A549 (cell line): ENCODE measurements around the gene CDADC1. TPM values are rescaled to one million over a fixed set of nuclear protein-coding genes. Genes with fewer than 3 reads are reported as not detected.

Source experiments
- ATAC-seq, 2 experiments: fragments of 200-7000 bp in 1 of 2; fragments of >200 bp in 1 of 2; cut with Nextera tagmentation in 1 of 2; cut with Tn5 transposase in 1 of 2; 3 replicates each; pipeline versions ENCODE4 v1.8.0 to v1.9.1; 2018 to 2020; ENCODE audit warnings: mild to moderate bottlenecking in 1 of 2, moderate library complexity in 1 of 2
- CTCF ChIA-PET: fragments of 300-600 bp; sonication (Branson Sonifier 250); formaldehyde crosslinking; extraction: SDS; loops from one replicate; lab custom pipeline; 2021; ENCODE audit warnings: antibody characterized with exemption, inconsistent platforms; lab: Yijun Ruan, JAX
- POLR2A ChIA-PET: fragments of 350-600 bp; formaldehyde crosslinking; extraction: SDS; loops from one replicate; lab custom pipeline; 2021; ENCODE audit warnings: antibody characterized with exemption, inconsistent platforms; lab: Yijun Ruan, JAX
- DNase-seq, 2 experiments: peaks; one replicate each; pipeline versions ENCODE4 v3.0.0 to v3.0.0-alpha.2; 2011 to 2016; ENCODE audit warnings: low read depth in 1 of 2, low spot score in 1 of 2
- FAIRE-seq: peaks from 2 replicates; lab custom pipeline; 2011; peaks lifted over from hg19 to GRCh38; lab: Jason Lieb, UNC
- H3K27ac ChIP-seq, 2 experiments: fragments of >200 bp; sonication (Bioruptor Twin); formaldehyde crosslinking; 3 replicates each; pipeline ENCODE4 v1.5.1; 2016 to 2017
- H3K4me1 ChIP-seq: fragments of >200 bp; sonication (Bioruptor Twin); formaldehyde crosslinking; 3 replicates; pipeline ENCODE4 v1.6.1; 2016
- H3K4me2 ChIP-seq: fragments of >200 bp; sonication (Bioruptor Twin); formaldehyde crosslinking; 3 replicates; pipeline ENCODE4 v1.6.1; 2016
- H3K4me3 ChIP-seq: fragments of >200 bp; sonication (Bioruptor Twin); formaldehyde crosslinking; 3 replicates; pipeline ENCODE4 v1.5.1; 2016
- H3K9me3 ChIP-seq: fragments of >200 bp; sonication (Bioruptor Twin); formaldehyde crosslinking; 3 replicates; pipeline ENCODE4 v1.6.1; 2016
- ATOH8 ChIP-seq: fragments of 250-450 bp; sonication (Bioruptor Pico); IDR thresholded peaks from 2 replicates; pipeline ENCODE4 v1.5.0; 2020; ENCODE audit warnings: low read depth, mild to moderate bottlenecking, moderate library complexity
- BCL3 ChIP-seq: fragments of >200 bp; sonication (Bioruptor Twin); formaldehyde crosslinking; IDR thresholded peaks from 3 replicates; pipeline ENCODE4 v1.6.1; 2016
- CHD4 ChIP-seq: fragments of 200-600 bp; sonication (generic); IDR thresholded peaks from 2 replicates; pipeline ENCODE4 v1.6.1; 2016; ENCODE audit warnings: antibody characterized with exemption, mild to moderate bottlenecking, borderline replicate concordance
- CTCF ChIP-seq: fragments of >200 bp; sonication (Bioruptor Twin); formaldehyde crosslinking; IDR thresholded peaks from 3 replicates; pipeline ENCODE4 v1.5.1; 2016
- EHF ChIP-seq: fragments of 250-450 bp; sonication (Bioruptor Pico); IDR thresholded peaks from 2 replicates; pipeline ENCODE4 v1.5.0; 2020; ENCODE audit warnings: mild to moderate bottlenecking
- ELK1 ChIP-seq: fragments of 150-350 bp; IDR thresholded peaks from 2 replicates; pipeline ENCODE4 v1.6.1; 2014; ENCODE audit warnings: low read depth, mild to moderate bottlenecking, low read length
- FOSB ChIP-seq: fragments of 250-450 bp; sonication (Bioruptor Pico); IDR thresholded peaks from 2 replicates; pipeline ENCODE4 v1.5.0; 2020; ENCODE audit warnings: mild to moderate bottlenecking, moderate library complexity
- FOSL2 ChIP-seq, 2 experiments: fragments of 450-650 bp in 1 of 2; fragments of >200 bp in 1 of 2; sonication (Bioruptor Twin) in 1 of 2; formaldehyde crosslinking; IDR thresholded peaks; 2 replicates each; pipeline versions ENCODE4 v1.5.0 to v1.6.1; 2016 to 2020; ENCODE audit warnings: mild to moderate bottlenecking in 1 of 2, moderate library complexity in 1 of 2
- GATA3 ChIP-seq: IDR thresholded peaks from 2 replicates; pipeline ENCODE4 v1.6.1; 2012; ENCODE audit warnings: borderline replicate concordance
- HEYL ChIP-seq: fragments of 250-450 bp; sonication (Bioruptor Pico); IDR thresholded peaks from 2 replicates; pipeline ENCODE4 v1.8.0; 2021; ENCODE audit warnings: mild to moderate bottlenecking, moderate library complexity
- HMGXB4 ChIP-seq: fragments of 250-450 bp; sonication (Bioruptor Pico); IDR thresholded peaks from 2 replicates; pipeline ENCODE4 v1.5.0; 2021; ENCODE audit warnings: mild to moderate bottlenecking, moderate library complexity, borderline replicate concordance
- HOXA7 ChIP-seq: fragments of 250-450 bp; sonication (Bioruptor Pico); IDR thresholded peaks from 2 replicates; pipeline ENCODE4 v1.5.0; 2020; ENCODE audit warnings: mild to moderate bottlenecking, moderate library complexity
- KDM5A ChIP-seq: fragments of 200-600 bp; sonication (generic); IDR thresholded peaks from 2 replicates; pipeline ENCODE4 v1.6.1; 2016; ENCODE audit warnings: antibody characterized with exemption, mild to moderate bottlenecking
- MAZ ChIP-seq: fragments of 150-350 bp; IDR thresholded peaks from 2 replicates; pipeline ENCODE4 v1.6.1; 2014; ENCODE audit warnings: antibody characterized with exemption, low read depth, low read length, borderline replicate concordance
- NFE2L2 ChIP-seq: fragments of 150-350 bp; conservative IDR thresholded peaks from 2 replicates; pipeline ENCODE4 v1.6.1; 2014; ENCODE audit warnings: low read length
- NR3C1 ChIP-seq: fragments of >200 bp; sonication (Bioruptor Twin); formaldehyde crosslinking; IDR thresholded peaks from 3 replicates; pipeline ENCODE4 v1.6.1; 2017
- PBX3 ChIP-seq: IDR thresholded peaks from 2 replicates; pipeline ENCODE4 v1.6.1; 2012
- POLR2AphosphoS2 ChIP-seq: conservative IDR thresholded peaks from 2 replicates; pipeline ENCODE4 v1.6.1; 2012; ENCODE audit warnings: low read length, improper control_type of control experiment, inconsistent platforms
- RAD21 ChIP-seq, 2 experiments: fragments of >200 bp in 1 of 2; sonication (Bioruptor Twin) in 1 of 2; formaldehyde crosslinking in 1 of 2; IDR thresholded peaks in 1 of 2; conservative IDR thresholded peaks in 1 of 2; 2 replicates in 1 of 2; 3 replicates in 1 of 2; pipeline ENCODE4 v1.6.1; 2012 to 2018; ENCODE audit warnings: inconsistent platforms in 1 of 2
- RARB ChIP-seq: fragments of 250-450 bp; sonication (Bioruptor Pico); IDR thresholded peaks from 2 replicates; pipeline ENCODE4 v1.8.0; 2021; ENCODE audit warnings: mild to moderate bottlenecking, moderate library complexity
- RFX5 ChIP-seq: fragments of 450-650 bp; IDR thresholded peaks from 2 replicates; pipeline ENCODE4 v1.7.1; 2014; ENCODE audit warnings: antibody characterized with exemption, mild to moderate bottlenecking, moderate library complexity
- SMC3 ChIP-seq: fragments of >200 bp; sonication (Bioruptor Twin); formaldehyde crosslinking; IDR thresholded peaks from 3 replicates; pipeline ENCODE4 v1.6.1; 2018; ENCODE audit warnings: inconsistent platforms
- TFCP2L1 ChIP-seq: fragments of 250-450 bp; sonication (Bioruptor Pico); IDR thresholded peaks from 2 replicates; pipeline ENCODE4 v1.5.0; 2021; ENCODE audit warnings: mild to moderate bottlenecking
- ZFP36 ChIP-seq: fragments of 450-650 bp; IDR thresholded peaks from 2 replicates; pipeline ENCODE4 v1.6.1; 2014; ENCODE audit warnings: borderline replicate concordance; ENCODE audit not compliant: partially characterized antibody
- ZNF302 ChIP-seq: fragments of 250-450 bp; sonication (Bioruptor Pico); IDR thresholded peaks from 2 replicates; pipeline ENCODE4 v1.9.0; 2021; ENCODE audit warnings: inconsistent platforms, mild to moderate bottlenecking, moderate library complexity
- ZSCAN20 ChIP-seq: fragments of 250-450 bp; sonication (Bioruptor Pico); IDR thresholded peaks from 2 replicates; pipeline ENCODE4 v1.8.0; 2022; ENCODE audit warnings: mild to moderate bottlenecking, moderate library complexity
- WGBS: methylation state at CpG from one replicate; pipeline ENCODE4 v1.1.6; 2017; ENCODE audit errors: missing lambda C conversion rate; 5-methylcytosine and 5-hydroxymethylcytosine counted together
- polyA plus RNA-seq, 4 experiments: library from polyadenylated mRNA; depleted of rRNA in 3 of 4; stranded (reverse); fragments of >200 nt; fragmentation: RNase III in 1 of 4; extraction: RNeasy Plus Mini Kit Qiagen cat#74134 plus additional on column Dnase treatment in 1 of 4; gene quantifications; 2 replicates in 3 of 4; 3 replicates in 1 of 4; pipeline ENCODE4 v1.2.3, GENCODE V29; 2011 to 2017

Gene CDADC1
- polyA plus RNA-seq, 2 of the 4 experiments (the other 2 are of a cell fraction), result 4.3 to 9.6 TPM

GRCh38 chr13:49308921-49309408, 61.2 kb downstream of the CDADC1 start:
- ChIA-PET CTCF (interaction anchor here (2.7 kb wide), 1 partner anchor 298 kb away, joined by 8 read pairs; no protein-coding TSS in a partner anchor), POLR2A (no interaction called here)

GRCh38 chr13:49310251-49310650, 62.5 kb downstream of the CDADC1 start:
- no peak for FAIRE-seq
- no peak for DNase-seq
- H3K4me3 ChIP-seq, result no peak overlapping the region
- WGBS, result 82% methylated on average over 3 of the region's 3 CpGs
- ATAC-seq, result no peak
- CTCF ChIA-PET, result no interaction called here
- no peak overlapping the region for H3K27ac ChIP-seq
- no peak overlapping the region for H3K4me2 ChIP-seq
- no peaks in the 10 kb centered on the region for H3K9me3 ChIP-seq
- peaks cover 24% of the 10 kb centered on the region for H3K4me1 ChIP-seq
- POLR2A ChIA-PET, result no interaction called here
- TF ChIP-seq PBX3, result no peak
- no peak for TF ChIP-seq ELK1
- TF ChIP-seq ATOH8 (CRISPR knock-in tag), result no peak
- TF ChIP-seq SMC3, result no peak
- TF ChIP-seq TFCP2L1 (CRISPR knock-in tag), result no peak
- no peak for TF ChIP-seq KDM5A
- no peak for TF ChIP-seq BCL3
- no peak for TF ChIP-seq ZNF302
- TF ChIP-seq CHD4, result no peak
- TF ChIP-seq GATA3, result no peak
- TF ChIP-seq RFX5, result no peak
- no peak for TF ChIP-seq FOSB (CRISPR knock-in tag)
- no peak for TF ChIP-seq POLR2AphosphoS2
- TF ChIP-seq RARB (CRISPR knock-in tag), result no peak
- no peak for TF ChIP-seq RAD21 (conservative IDR thresholded peaks at IDR 0.05 in 1 of 2, IDR thresholded peaks at IDR 0.05 in 1 of 2)
- no peak for TF ChIP-seq CTCF
- TF ChIP-seq EHF (CRISPR knock-in tag), result no peak
- no peak for TF ChIP-seq HEYL (CRISPR knock-in tag)

More at GRCh38 chr13:49308921-49309408, 61.2 kb downstream of the CDADC1 start:
- DNase-seq (no peak), ATAC-seq (no peak), FAIRE-seq (no peak)
- Histone ChIP-seq H3K4me2 (no peak overlapping the region), H3K4me3 (no peak overlapping the region), H3K4me1 (peaks cover 17% of the 10 kb centered on the region), H3K9me3 (no peaks in the 10 kb centered on the region), H3K27ac (no peak overlapping the region)
- TF ChIP-seq HMGXB4 (no peak), ZFP36 (no peak), HOXA7 (CRISPR knock-in tag) (no peak), NR3C1 (no peak), FOSL2 (IDR thresholded peaks at IDR 0.05) (no peak), FOSL2 (CRISPR knock-in tag; IDR thresholded peaks at IDR 0.05) (no peak), NFE2L2 (no peak), ZSCAN20 (CRISPR knock-in tag) (no peak), KDM5A (no peak), MAZ (no peak), BCL3 (no peak), RAD21 (conservative IDR thresholded peaks at IDR 0.05 in 1 of 2, IDR thresholded peaks at IDR 0.05 in 1 of 2) (no peak)
- 71% methylated on average over 11 of the region's 11 CpGs for WGBS
